ENCODE measurements around the gene RAB9B.

The RAB9B gene

DNA sequence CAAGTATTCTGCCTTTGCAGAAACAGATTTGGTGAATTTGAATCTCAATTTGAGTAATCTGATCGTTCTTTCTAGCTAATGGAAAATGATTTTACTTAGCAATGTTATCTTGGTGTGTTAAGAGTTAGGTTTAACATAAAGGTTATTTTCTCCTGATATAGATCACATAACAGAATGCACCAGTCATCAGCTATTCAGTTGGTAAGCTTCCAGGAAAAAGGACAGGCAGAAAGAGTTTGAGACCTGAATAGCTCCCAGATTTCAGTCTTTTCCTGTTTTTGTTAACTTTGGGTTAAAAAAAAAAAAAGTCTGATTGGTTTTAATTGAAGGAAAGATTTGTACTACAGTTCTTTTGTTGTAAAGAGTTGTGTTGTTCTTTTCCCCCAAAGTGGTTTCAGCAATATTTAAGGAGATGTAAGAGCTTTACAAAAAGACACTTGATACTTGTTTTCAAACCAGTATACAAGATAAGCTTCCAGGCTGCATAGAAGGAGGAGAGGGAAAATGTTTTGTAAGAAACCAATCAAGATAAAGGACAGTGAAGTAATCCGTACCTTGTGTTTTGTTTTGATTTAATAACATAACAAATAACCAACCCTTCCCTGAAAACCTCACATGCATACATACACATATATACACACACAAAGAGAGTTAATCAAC, 40.1 kb downstream of the RAB9B start:
- Mint-ChIP-seq H3K4me3 (no peak overlapping the region), H3K4me1 (ENCODE audit: low read depth) (no peaks in the 10 kb centered on the region), H3K9me3 (no peaks in the 10 kb centered on the region), H3K27ac (no peak overlapping the region), H3K36me3 (ENCODE audit: low read depth) (no peaks in the 10 kb centered on the region), H3K27me3 (ENCODE audit: low read depth) (peaks cover 3% of the 10 kb centered on the region)

DNA sequence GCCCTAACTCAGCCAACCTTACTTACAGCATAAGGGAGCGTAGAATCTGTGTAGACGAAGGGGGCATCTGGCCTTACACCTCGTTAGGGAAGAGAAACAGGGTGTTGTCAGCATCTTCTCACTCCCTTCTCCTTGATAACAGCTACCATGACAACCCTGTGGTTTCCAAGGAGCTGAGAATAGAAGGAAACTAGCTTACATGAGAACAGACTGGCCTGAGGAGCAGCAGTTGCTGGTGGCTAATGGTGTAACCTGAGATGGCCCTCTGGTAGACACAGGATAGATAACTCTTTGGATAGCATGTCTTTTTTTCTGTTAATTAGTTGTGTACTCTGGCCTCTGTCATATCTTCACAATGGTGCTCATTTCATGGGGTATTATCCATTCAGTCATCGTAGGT, 40.8 kb downstream of the RAB9B start:
- no peaks in the 10 kb centered on the region for H3K36me3 Mint-ChIP-seq (ENCODE audit: low read depth)
- no peak overlapping the region for H3K4me3 Mint-ChIP-seq
- H3K27me3 Mint-ChIP-seq (ENCODE audit: low read depth) = peaks cover 3% of the 10 kb centered on the region
- H3K4me1 Mint-ChIP-seq (ENCODE audit: low read depth) = no peaks in the 10 kb centered on the region
- H3K9me3 Mint-ChIP-seq = no peaks in the 10 kb centered on the region
- no peak overlapping the region for H3K27ac Mint-ChIP-seq

- H3K27ac Mint-ChIP-seq = no peak overlapping the region
- peaks cover 3% of the 10 kb centered on the region for H3K27me3 Mint-ChIP-seq (ENCODE audit: low read depth)
- H3K4me3 Mint-ChIP-seq = no peak overlapping the region
Observed at GRCh38 chrX:103789004-103789403, 43.1 kb downstream of the RAB9B start.

GRCh38 chrX:103783971-103784370, 48.1 kb downstream of the RAB9B start:
- Mint-ChIP-seq H3K9me3 (no peaks in the 10 kb centered on the region), H3K4me3 (no peak overlapping the region), H3K27ac (no peak overlapping the region), H3K27me3 (ENCODE audit: low read depth) (no peaks in the 10 kb centered on the region), H3K36me3 (ENCODE audit: low read depth) (no peaks in the 10 kb centered on the region), H3K4me1 (ENCODE audit: low read depth) (peaks cover 3% of the 10 kb centered on the region)

More at GRCh38 chrX:103789004-103789403, 43.1 kb downstream of the RAB9B start:
- H3K9me3 Mint-ChIP-seq = no peaks in the 10 kb centered on the region
- no peaks in the 10 kb centered on the region for H3K4me1 Mint-ChIP-seq (ENCODE audit: low read depth)
- no peaks in the 10 kb centered on the region for H3K36me3 Mint-ChIP-seq (ENCODE audit: low read depth)

DNA sequence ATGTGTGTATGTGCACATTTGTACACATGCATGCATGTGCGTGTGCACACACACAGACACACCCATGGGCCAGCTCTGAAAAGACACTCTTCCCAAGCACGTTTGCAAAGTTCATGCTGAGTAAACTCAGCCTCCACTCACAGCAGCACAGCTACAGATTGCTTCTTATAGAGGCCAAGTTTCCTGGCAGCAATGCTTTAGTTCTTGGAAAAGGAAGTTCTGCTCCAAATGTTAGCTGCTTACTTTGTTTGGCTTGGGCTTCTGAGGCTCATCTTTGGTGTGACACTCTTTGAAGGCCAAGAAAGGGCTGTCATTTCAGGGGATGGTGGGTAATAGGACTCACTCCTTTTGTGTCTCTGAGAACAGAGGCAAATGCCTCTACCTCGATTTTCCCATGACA, 48.9 kb downstream of the RAB9B start:
- H3K4me1 Mint-ChIP-seq (ENCODE audit: low read depth) = peaks cover 3% of the 10 kb centered on the region
- no peaks in the 10 kb centered on the region for H3K36me3 Mint-ChIP-seq (ENCODE audit: low read depth)
- no peak overlapping the region for H3K4me3 Mint-ChIP-seq
- no peaks in the 10 kb centered on the region for H3K9me3 Mint-ChIP-seq
- H3K27ac Mint-ChIP-seq = no peak overlapping the region
- no peaks in the 10 kb centered on the region for H3K27me3 Mint-ChIP-seq (ENCODE audit: low read depth)

DNA sequence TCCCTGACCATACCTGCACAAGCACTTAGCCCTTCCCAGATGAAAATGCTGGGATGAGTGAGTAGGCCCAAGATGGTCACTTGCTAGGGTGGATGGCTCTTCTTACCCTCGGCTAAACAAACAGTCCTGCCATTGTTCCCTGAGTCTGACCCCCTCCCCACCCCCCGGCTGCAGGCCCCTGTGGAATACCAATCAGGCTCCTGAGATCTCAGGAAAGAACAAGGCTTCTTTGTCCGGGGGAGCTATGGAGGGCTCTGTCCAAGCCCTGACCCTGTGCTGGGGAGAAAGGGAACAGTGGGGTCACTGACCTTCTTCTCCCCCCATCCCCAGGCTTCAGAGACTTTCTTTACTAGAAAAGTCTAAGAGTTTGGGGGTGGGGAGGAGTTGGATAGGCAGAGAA, 49.4 kb downstream of the RAB9B start:
- Mint-ChIP-seq H3K27ac (no peak overlapping the region), H3K9me3 (no peaks in the 10 kb centered on the region), H3K4me1 (ENCODE audit: low read depth) (peaks cover 3% of the 10 kb centered on the region), H3K4me3 (no peak overlapping the region), H3K27me3 (ENCODE audit: low read depth) (no peaks in the 10 kb centered on the region), H3K36me3 (ENCODE audit: low read depth) (no peaks in the 10 kb centered on the region)

DNA sequence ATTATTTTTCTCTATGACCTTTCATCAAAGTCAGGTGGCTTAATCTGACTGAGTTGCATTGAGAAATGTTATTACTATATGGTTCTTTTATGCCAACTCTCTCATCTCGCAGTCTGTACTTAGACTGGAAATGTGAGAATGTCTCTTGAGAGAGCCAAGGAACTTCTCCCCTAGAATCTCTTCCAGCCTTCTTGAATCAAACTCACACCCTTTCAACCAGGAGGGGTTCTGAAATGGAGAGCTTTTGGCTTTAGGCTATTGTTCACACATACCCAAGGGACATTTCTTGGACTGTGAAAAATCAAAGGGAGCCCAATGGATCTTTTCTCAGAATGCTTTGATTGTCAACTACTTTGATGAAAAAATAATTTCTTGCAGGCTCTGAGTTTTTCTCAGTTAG, 50.4 kb downstream of the RAB9B start:
- H3K27me3 Mint-ChIP-seq (ENCODE audit: low read depth) = no peaks in the 10 kb centered on the region
- peaks cover 3% of the 10 kb centered on the region for H3K4me1 Mint-ChIP-seq (ENCODE audit: low read depth)
- no peaks in the 10 kb centered on the region for H3K9me3 Mint-ChIP-seq
- H3K36me3 Mint-ChIP-seq (ENCODE audit: low read depth) = no peaks in the 10 kb centered on the region
- no peak overlapping the region for H3K27ac Mint-ChIP-seq
- no peak overlapping the region for H3K4me3 Mint-ChIP-seq

DNA sequence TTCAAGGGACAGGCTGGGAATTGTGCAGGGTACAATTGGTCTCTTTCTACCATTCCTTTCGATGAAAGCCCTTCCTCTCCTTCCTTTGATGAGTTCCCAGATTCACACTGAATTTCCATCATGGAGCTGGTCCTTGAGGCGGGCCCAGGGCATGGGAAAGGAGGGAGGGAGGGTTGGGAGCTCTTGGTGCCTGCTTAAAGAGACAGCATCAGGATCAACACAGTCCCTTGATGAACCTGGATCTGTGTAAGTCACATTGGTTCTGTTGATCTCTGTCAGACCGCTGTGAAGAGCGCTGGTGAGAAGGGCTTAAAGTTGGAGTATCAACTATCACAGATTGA, 51.0 kb downstream of the RAB9B start:
- Mint-ChIP-seq H3K27ac (no peak overlapping the region), H3K4me1 (ENCODE audit: low read depth) (peaks cover 3% of the 10 kb centered on the region), H3K9me3 (no peaks in the 10 kb centered on the region), H3K4me3 (no peak overlapping the region), H3K27me3 (ENCODE audit: low read depth) (no peaks in the 10 kb centered on the region), H3K36me3 (ENCODE audit: low read depth) (no peaks in the 10 kb centered on the region)

- peaks cover 3% of the 10 kb centered on the region for H3K4me1 Mint-ChIP-seq (ENCODE audit: low read depth)
- peaks cover 4% of the 10 kb centered on the region for H3K27me3 Mint-ChIP-seq (ENCODE audit: low read depth)
Observed at GRCh38 chrX:103780336-103781061, 51.6 kb downstream of the RAB9B start.

GRCh38 chrX:103779141-103779789, 52.8 kb downstream of the RAB9B start:
- no peaks in the 10 kb centered on the region for H3K9me3 Mint-ChIP-seq
- no peak overlapping the region for H3K27ac Mint-ChIP-seq
- H3K4me1 Mint-ChIP-seq (ENCODE audit: low read depth) = peaks cover 3% of the 10 kb centered on the region
- peaks cover 11% of the 10 kb centered on the region for H3K27me3 Mint-ChIP-seq (ENCODE audit: low read depth)
- no peak overlapping the region for H3K4me3 Mint-ChIP-seq
- H3K36me3 Mint-ChIP-seq (ENCODE audit: low read depth) = no peaks in the 10 kb centered on the region

More at GRCh38 chrX:103780336-103781061, 51.6 kb downstream of the RAB9B start:
- no peaks in the 10 kb centered on the region for H3K36me3 Mint-ChIP-seq (ENCODE audit: low read depth)
- H3K9me3 Mint-ChIP-seq = no peaks in the 10 kb centered on the region
- H3K27ac Mint-ChIP-seq = no peak overlapping the region
- H3K4me3 Mint-ChIP-seq = no peak overlapping the region

DNA sequence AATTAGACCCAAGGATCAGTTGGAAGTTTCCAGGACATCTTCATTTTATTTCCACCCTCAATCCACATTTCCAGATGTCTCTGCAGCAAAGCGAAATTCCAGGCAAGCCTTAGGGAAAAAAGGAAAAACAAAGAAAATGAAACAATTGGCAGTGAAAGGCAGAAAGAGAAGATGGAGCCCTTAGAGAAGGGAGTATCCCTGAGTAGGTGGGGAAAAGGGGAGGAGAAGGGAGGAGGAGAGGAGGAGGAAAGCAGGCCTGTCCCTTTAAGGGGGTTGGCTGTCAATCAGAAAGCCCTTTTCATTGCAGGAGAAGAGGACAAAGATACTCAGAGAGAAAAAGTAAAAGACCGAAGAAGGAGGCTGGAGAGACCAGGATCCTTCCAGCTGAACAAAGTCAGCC, 55.5 kb downstream of the RAB9B start, which contains the start of gene PLP1:
Gene PLP1, plus strand, starts transcription at position 295 of the 400 bp plus-strand sequence. CDS start 156 bp downstream, outside the sequence.
- Mint-ChIP-seq H3K4me3 (no peak within 1 kb of the TSS), H3K9me3 (no peaks in the 10 kb centered on the region), H3K4me1 (ENCODE audit: low read depth) (no peaks in the 10 kb centered on the region), H3K27ac (no peak within 1 kb of the TSS), H3K27me3 (ENCODE audit: low read depth) (peaks cover 15% of the 10 kb centered on the region), H3K36me3 (ENCODE audit: low read depth) (no peaks in the 10 kb centered on the region)

- H3K9me3 Mint-ChIP-seq = no peaks in the 10 kb centered on the region
- no peak overlapping the region for H3K4me3 Mint-ChIP-seq
- H3K36me3 Mint-ChIP-seq (ENCODE audit: low read depth) = no peaks in the 10 kb centered on the region
- peaks cover 15% of the 10 kb centered on the region for H3K27me3 Mint-ChIP-seq (ENCODE audit: low read depth)
- H3K4me1 Mint-ChIP-seq (ENCODE audit: low read depth) = no peaks in the 10 kb centered on the region
- no peak overlapping the region for H3K27ac Mint-ChIP-seq
Observed at GRCh38 chrX:103774070-103774642, 57.9 kb downstream of the RAB9B start.

DNA sequence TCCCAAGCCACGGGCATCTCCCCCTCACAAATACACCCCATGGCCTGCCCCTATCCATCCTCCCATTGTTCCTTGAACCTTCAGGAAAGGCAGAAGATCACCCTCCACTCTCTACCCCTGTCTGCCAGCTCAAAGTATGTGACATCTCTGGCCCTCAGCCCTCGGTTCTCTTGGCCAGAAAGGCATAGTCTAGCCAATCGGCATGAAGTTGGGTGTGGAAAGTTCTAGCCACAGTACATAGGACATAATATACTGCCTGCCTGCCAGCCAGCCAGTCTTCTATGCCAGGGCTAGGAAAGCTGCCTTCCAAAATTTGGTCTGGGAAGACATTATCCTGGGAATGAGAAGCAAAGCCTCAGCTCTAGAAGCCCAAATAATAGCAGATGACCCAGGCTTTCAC, 58.6 kb downstream of the RAB9B start:
- Mint-ChIP-seq H3K36me3 (ENCODE audit: low read depth) (no peaks in the 10 kb centered on the region), H3K9me3 (no peaks in the 10 kb centered on the region), H3K4me1 (ENCODE audit: low read depth) (no peaks in the 10 kb centered on the region), H3K4me3 (no peak overlapping the region), H3K27me3 (ENCODE audit: low read depth) (peaks cover 15% of the 10 kb centered on the region), H3K27ac (no peak overlapping the region)
